Measurements from ENCODE around the gene TOMM6.

TOMM6 gene

GRCh38 chr6:41836660-41837052 lies 49.2 kb downstream of the TOMM6 start:
- H3K9me3 ChIP-seq (ENCODE audit: control insufficient read depth, low read length): no peaks in the 10 kb centered on the region
- no peak overlapping the region for H3K9ac ChIP-seq (ENCODE audit: low read length)
- H3K4me1 ChIP-seq (ENCODE audit: control insufficient read depth, insufficient read depth, low read length): peaks cover 4% of the 10 kb centered on the region
- H3K36me3 ChIP-seq (ENCODE audit: control insufficient read depth, insufficient read depth, low read length, severe bottlenecking): peaks cover 6% of the 10 kb centered on the region
- no peak overlapping the region for H3K4me3 ChIP-seq (ENCODE audit: low read length)
- no peaks in the 10 kb centered on the region for H3K27me3 ChIP-seq (replicated peaks; ENCODE audit: control insufficient read depth, insufficient read depth, low read length)
- peak; percentile 10 for DNase-seq (ENCODE audit: low read depth)
